Upper lobe of left lung (tissue), 4 donors: ENCODE results near the gene PAM.

Source experiments
- POLR2A ChIP-seq, 4 donors: fragments of 450-650 bp; IDR thresholded peaks; one replicate each; pipeline ENCODE4 v1.5.1; 2016 to 2017; ENCODE audit warnings: antibody characterized with exemption in 4 of 4, mild to moderate bottlenecking in 2 of 4
- TF ChIP-seq, protein P1 (sequence below), 6 experiments: fragments of 450-650 bp in 4 of 6; fragments of 200-600 bp in 2 of 6; sonication (generic) in 2 of 6; IDR thresholded peaks; one replicate each; pipeline ENCODE4 v1.5.1; 2016 to 2019; ENCODE audit warnings: antibody characterized with exemption in 6 of 6

DNA sequence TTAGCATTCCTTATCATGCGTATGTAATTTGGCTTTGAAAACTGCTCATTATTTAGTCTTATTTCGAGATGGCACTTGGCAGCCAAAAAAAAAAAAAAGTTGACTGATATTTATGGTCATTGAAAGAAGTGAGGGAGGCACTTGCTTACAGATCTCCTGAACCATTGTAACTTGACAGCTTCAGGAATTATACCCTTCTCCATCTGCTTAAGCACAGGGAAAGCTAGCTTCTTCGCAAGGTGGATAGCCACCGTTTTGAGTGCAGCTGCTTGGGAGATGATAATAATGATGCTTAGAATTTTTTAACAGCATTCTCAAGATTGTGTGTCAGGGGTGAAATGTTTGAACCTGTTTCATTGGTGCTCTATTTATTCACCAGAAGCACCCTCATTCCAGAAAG, 248.8 kb downstream of the PAM start:
- TF ChIP-seq, protein P1, sequence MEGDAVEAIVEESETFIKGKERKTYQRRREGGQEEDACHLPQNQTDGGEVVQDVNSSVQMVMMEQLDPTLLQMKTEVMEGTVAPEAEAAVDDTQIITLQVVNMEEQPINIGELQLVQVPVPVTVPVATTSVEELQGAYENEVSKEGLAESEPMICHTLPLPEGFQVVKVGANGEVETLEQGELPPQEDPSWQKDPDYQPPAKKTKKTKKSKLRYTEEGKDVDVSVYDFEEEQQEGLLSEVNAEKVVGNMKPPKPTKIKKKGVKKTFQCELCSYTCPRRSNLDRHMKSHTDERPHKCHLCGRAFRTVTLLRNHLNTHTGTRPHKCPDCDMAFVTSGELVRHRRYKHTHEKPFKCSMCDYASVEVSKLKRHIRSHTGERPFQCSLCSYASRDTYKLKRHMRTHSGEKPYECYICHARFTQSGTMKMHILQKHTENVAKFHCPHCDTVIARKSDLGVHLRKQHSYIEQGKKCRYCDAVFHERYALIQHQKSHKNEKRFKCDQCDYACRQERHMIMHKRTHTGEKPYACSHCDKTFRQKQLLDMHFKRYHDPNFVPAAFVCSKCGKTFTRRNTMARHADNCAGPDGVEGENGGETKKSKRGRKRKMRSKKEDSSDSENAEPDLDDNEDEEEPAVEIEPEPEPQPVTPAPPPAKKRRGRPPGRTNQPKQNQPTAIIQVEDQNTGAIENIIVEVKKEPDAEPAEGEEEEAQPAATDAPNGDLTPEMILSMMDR (IDR thresholded peaks at IDR 0.05) = no peak
- no peak for TF ChIP-seq POLR2A (IDR thresholded peaks at IDR 0.05)
